GM12891 (cell line): ENCODE results near the gene POMT1.

ENCODE experiments used
- PAX5 ChIP-seq: IDR thresholded peaks from 2 replicates; pipeline ENCODE4 v1.6.1; 2011; ENCODE audit warnings: low read length, moderate library complexity, mild to moderate bottlenecking; ENCODE audit not compliant: insufficient read depth, severe bottlenecking
- POLR2A ChIP-seq: IDR thresholded peaks from 2 replicates; pipeline ENCODE4 v1.6.1; 2011; ENCODE audit warnings: low read depth, low read length, control low read depth
- POLR2AphosphoS5 ChIP-seq: IDR thresholded peaks from 2 replicates; pipeline ENCODE4 v1.6.1; 2011; ENCODE audit warnings: low read depth, low read length, control low read depth
- POU2F2 ChIP-seq: IDR thresholded peaks from 2 replicates; pipeline ENCODE4 v1.6.1; 2011; ENCODE audit warnings: low read depth, mild to moderate bottlenecking, control low read depth, low read length, moderate library complexity
- SPI1 ChIP-seq: IDR thresholded peaks from 2 replicates; pipeline ENCODE4 v1.6.1; 2011; ENCODE audit warnings: low read depth, low read length, control low read depth
- TAF1 ChIP-seq: IDR thresholded peaks from 2 replicates; pipeline ENCODE4 v1.6.1; 2011; ENCODE audit warnings: low read depth, low read length, control low read depth

GRCh38 chr9:131465401-131465800 is 37.3 kb upstream of the POMT1 start:
- TF ChIP-seq POLR2A (no peak), PAX5 (no peak), TAF1 (no peak), POU2F2 (no peak), POLR2AphosphoS5 (no peak), SPI1 (no peak)
